ENCODE results near the gene FIGNL2. TPM values are rescaled to one million over a fixed set of nuclear protein-coding genes. Genes with fewer than 3 reads are reported as not detected.

FIGNL2 gene
- total RNA-seq, 1 donor from 2014 or later, result 6.7 TPM

GRCh38 chr12:51895378-51896135 is 47.0 kb upstream of the FIGNL2 start:
- peaks cover 14% of the 10 kb centered on the region for H3K4me1 ChIP-seq (ENCODE audit: insufficient read depth, low read length)
- no peak overlapping the region for H3K27ac ChIP-seq (ENCODE audit: low read depth, low read length)
- H2AFZ ChIP-seq (ENCODE audit: low read depth, low read length), result peak overlapping the region; percentile 62
- H3K4me3 Mint-ChIP-seq (ENCODE audit: unreplicated experiment), result no peak overlapping the region
- peak overlapping the region; percentile 4 for H3K4me2 ChIP-seq (ENCODE audit: low read length)
- H3K27me3 Mint-ChIP-seq (ENCODE audit: low read depth, unreplicated experiment), result peaks cover 14% of the 10 kb centered on the region
- H3K9ac ChIP-seq (ENCODE audit: low read length), result no peak overlapping the region
- H3K36me3 Mint-ChIP-seq (ENCODE audit: low read depth, unreplicated experiment), result no peaks in the 10 kb centered on the region
- no peak overlapping the region for H3K4me3 ChIP-seq (ENCODE audit: insufficient read depth, low read depth, low read length)
- DNase-seq (ENCODE audit: low read depth) (no peak), FAIRE-seq (no peak)
- H3K27ac Mint-ChIP-seq (ENCODE audit: unreplicated experiment), result peak overlapping the region; percentile 66
- no peaks in the 10 kb centered on the region for H3K9me3 ChIP-seq (ENCODE audit: insufficient read depth, low read depth, low read length)
- H4K20me1 ChIP-seq (ENCODE audit: insufficient read depth, low read length), result no peaks in the 10 kb centered on the region
- H3K9me3 Mint-ChIP-seq (ENCODE audit: unreplicated experiment), result no peaks in the 10 kb centered on the region
- no peaks in the 10 kb centered on the region for H3K27me3 ChIP-seq (ENCODE audit: insufficient read depth, low read length)
- H3K36me3 ChIP-seq (ENCODE audit: insufficient read depth, low read length), result no peaks in the 10 kb centered on the region
- H3K4me1 Mint-ChIP-seq (ENCODE audit: low read depth, unreplicated experiment), result peaks cover 5% of the 10 kb centered on the region
- TF ChIP-seq EZH2 (IDR thresholded peaks at IDR 0.05; ENCODE audit: insufficient read depth, low read length) (no peak), CTCF (IDR thresholded peaks at IDR 0.05; ENCODE audit: insufficient read depth, low read depth, low read length) (no peak)
- no peaks in the 10 kb centered on the region for H3K79me2 ChIP-seq (ENCODE audit: insufficient read depth, low read length)

GRCh38 chr12:51893786-51894185 is 45.3 kb upstream of the FIGNL2 start:
- H4K20me1 ChIP-seq (ENCODE audit: insufficient read depth, low read length), result no peaks in the 10 kb centered on the region
- peaks cover 12% of the 10 kb centered on the region for H3K4me1 ChIP-seq (ENCODE audit: insufficient read depth, low read length)
- Mint-ChIP-seq H3K4me3 (ENCODE audit: unreplicated experiment) (no peak overlapping the region), H3K27me3 (ENCODE audit: low read depth, unreplicated experiment) (peaks cover 22% of the 10 kb centered on the region), H3K9me3 (ENCODE audit: unreplicated experiment) (no peaks in the 10 kb centered on the region), H3K4me1 (ENCODE audit: low read depth, unreplicated experiment) (peaks cover 5% of the 10 kb centered on the region), H3K36me3 (ENCODE audit: low read depth, unreplicated experiment) (no peaks in the 10 kb centered on the region), H3K27ac (ENCODE audit: unreplicated experiment) (no peak overlapping the region)
- H3K79me2 ChIP-seq (ENCODE audit: insufficient read depth, low read length), result no peaks in the 10 kb centered on the region
- H3K4me3 ChIP-seq (ENCODE audit: insufficient read depth, low read depth, low read length), result no peak overlapping the region
- DNase-seq (ENCODE audit: low read depth) (no peak), FAIRE-seq (no peak)
- H3K9ac ChIP-seq (ENCODE audit: low read length), result no peak overlapping the region
- H3K9me3 ChIP-seq (ENCODE audit: insufficient read depth, low read depth, low read length), result no peaks in the 10 kb centered on the region
- H3K27ac ChIP-seq (ENCODE audit: low read depth, low read length), result no peak overlapping the region
- TF ChIP-seq CTCF (IDR thresholded peaks at IDR 0.05; ENCODE audit: insufficient read depth, low read depth, low read length) (no peak), EZH2 (IDR thresholded peaks at IDR 0.05; ENCODE audit: insufficient read depth, low read length) (no peak)
- no peaks in the 10 kb centered on the region for H3K27me3 ChIP-seq (ENCODE audit: insufficient read depth, low read length)
- no peak overlapping the region for H2AFZ ChIP-seq (ENCODE audit: low read depth, low read length)
- H3K4me2 ChIP-seq (ENCODE audit: low read length), result no peak overlapping the region
- no peaks in the 10 kb centered on the region for H3K36me3 ChIP-seq (ENCODE audit: insufficient read depth, low read length)

- Histone ChIP-seq H3K9me3 (ENCODE audit: insufficient read depth, low read depth, low read length) (no peaks in the 10 kb centered on the region), H3K36me3 (ENCODE audit: insufficient read depth, low read length) (no peaks in the 10 kb centered on the region), H4K20me1 (ENCODE audit: insufficient read depth, low read length) (no peaks in the 10 kb centered on the region), H3K27ac (ENCODE audit: low read depth, low read length) (no peak overlapping the region), H3K4me1 (ENCODE audit: insufficient read depth, low read length) (peaks cover under 1% of the 10 kb centered on the region), H3K4me2 (ENCODE audit: low read length) (no peak overlapping the region), H2AFZ (ENCODE audit: low read depth, low read length) (no peak overlapping the region), H3K9ac (ENCODE audit: low read length) (no peak overlapping the region), H3K79me2 (ENCODE audit: insufficient read depth, low read length) (no peaks in the 10 kb centered on the region), H3K27me3 (ENCODE audit: insufficient read depth, low read length) (no peaks in the 10 kb centered on the region), H3K4me3 (ENCODE audit: insufficient read depth, low read depth, low read length) (no peak overlapping the region)
- Mint-ChIP-seq H3K4me3 (ENCODE audit: unreplicated experiment) (no peak overlapping the region), H3K9me3 (ENCODE audit: unreplicated experiment) (no peaks in the 10 kb centered on the region), H3K27ac (ENCODE audit: unreplicated experiment) (no peak overlapping the region), H3K36me3 (ENCODE audit: low read depth, unreplicated experiment) (no peaks in the 10 kb centered on the region), H3K27me3 (ENCODE audit: low read depth, unreplicated experiment) (peaks cover 24% of the 10 kb centered on the region), H3K4me1 (ENCODE audit: low read depth, unreplicated experiment) (no peaks in the 10 kb centered on the region)
- TF ChIP-seq EZH2 (IDR thresholded peaks at IDR 0.05; ENCODE audit: insufficient read depth, low read length) (no peak), CTCF (IDR thresholded peaks at IDR 0.05; ENCODE audit: insufficient read depth, low read depth, low read length) (peak; percentile 6)
- DNase-seq (ENCODE audit: low read depth), result no peak
- FAIRE-seq, result no peak
Measured at GRCh38 chr12:51891843-51892242, 43.3 kb upstream of the FIGNL2 start.
